Neural cell (in vitro differentiated cells): ENCODE results near the gene ERN2. TPM values are rescaled to one million over a fixed set of nuclear protein-coding genes. Genes with fewer than 3 reads are reported as not detected.

Source experiments
- H2AFZ ChIP-seq: fragments of 200-600, 300-800 bp; sonication (generic), shearing (Covaris generic); 2 replicates; pipeline ENCODE4 v1.6.0; 2014; ENCODE audit warnings: low read depth, mild to moderate bottlenecking, antibody characterized with exemption, low read length, moderate library complexity
- H3F3A ChIP-seq: fragments of 200-600 bp; shearing (Covaris generic); 2 replicates; pipeline ENCODE4 v1.6.1; 2016; ENCODE audit warnings: mild to moderate bottlenecking, moderate library complexity, mixed read lengths, antibody characterized with exemption, low read length; ENCODE audit not compliant: insufficient read depth, poor library complexity, severe bottlenecking
- H3K27ac ChIP-seq: fragments of 200-600, 300-800 bp; sonication (generic), shearing (Covaris generic); 2 replicates; pipeline ENCODE4 v1.5.1; 2014; ENCODE audit warnings: mild to moderate bottlenecking, low read length, moderate library complexity
- H3K27me3 ChIP-seq: fragments of 300-800, 200-600 bp; sonication (generic), shearing (Covaris generic); 2 replicates; pipeline ENCODE4 v1.6.0; 2014; ENCODE audit warnings: mild to moderate bottlenecking, low read depth, low read length, moderate library complexity; ENCODE audit not compliant: insufficient read depth
- H3K36me3 ChIP-seq: fragments of 300-800, 200-600 bp; sonication (generic), shearing (Covaris generic); 2 replicates; pipeline ENCODE4 v1.5.1; 2014; ENCODE audit warnings: mild to moderate bottlenecking, antibody characterized with exemption, low read length, moderate library complexity; ENCODE audit not compliant: insufficient read depth
- H3K4me2 ChIP-seq: fragments of 300-800, 200-600 bp; sonication (generic), shearing (Covaris generic); 2 replicates; pipeline ENCODE4 v1.6.0; 2014; ENCODE audit warnings: mild to moderate bottlenecking, low read length
- H3K4me3 ChIP-seq: fragments of 300-800, 200-600 bp; sonication (generic), shearing (Covaris generic); 2 replicates; pipeline ENCODE4 v1.5.1; 2014; ENCODE audit warnings: mild to moderate bottlenecking, low read length, moderate library complexity
- H3K79me2 ChIP-seq: fragments of 200-600 bp; shearing (Covaris generic); replicated peaks from 2 replicates; pipeline ENCODE4 v1.6.0; 2014; ENCODE audit warnings: mild to moderate bottlenecking, low read length, moderate library complexity; ENCODE audit not compliant: insufficient read depth
- H3K9ac ChIP-seq: fragments of 300-800, 200-600 bp; sonication (generic), shearing (Covaris generic); 2 replicates; pipeline ENCODE4 v1.6.1; 2016; ENCODE audit warnings: mild to moderate bottlenecking, low read length, mixed read lengths
- H3K9me2 ChIP-seq: fragments of 200-600 bp; shearing (Covaris generic); 2 replicates; pipeline ENCODE4 v1.6.1; 2016; ENCODE audit warnings: mild to moderate bottlenecking, low read length, mixed read lengths; ENCODE audit not compliant: insufficient read depth
- H3K9me3 ChIP-seq: fragments of 200-600, 300-800 bp; sonication (generic), shearing (Covaris generic); 2 replicates; pipeline ENCODE4 v1.6.1; 2016; ENCODE audit warnings: mild to moderate bottlenecking, mixed run types, low read length, moderate library complexity, mixed read lengths
- H4K20me1 ChIP-seq: fragments of 200-600 bp; shearing (Covaris generic); 2 replicates; pipeline ENCODE4 v1.6.1; 2016; ENCODE audit warnings: mild to moderate bottlenecking, mixed run types; ENCODE audit not compliant: insufficient read depth
- EZH2 ChIP-seq: fragments of 200-600, 300-800 bp; shearing (Covaris generic), sonication (generic); IDR thresholded peaks from 2 replicates; pipeline ENCODE4 v1.6.1; 2014; ENCODE audit warnings: antibody characterized with exemption, low read length, borderline replicate concordance, mild to moderate bottlenecking; ENCODE audit not compliant: insufficient read depth, poor library complexity, severe bottlenecking
- MXI1 ChIP-seq: fragments of 450-650 bp; conservative IDR thresholded peaks from 2 replicates; pipeline ENCODE4 v1.6.1; 2014; ENCODE audit warnings: antibody characterized with exemption, mild to moderate bottlenecking; ENCODE audit not compliant: poor library complexity, severe bottlenecking
- POLR2AphosphoS5 ChIP-seq: IDR thresholded peaks from 2 replicates; pipeline ENCODE4 v1.6.1; 2012
- RAD21 ChIP-seq: fragments of 450-650 bp; conservative IDR thresholded peaks from 2 replicates; pipeline ENCODE4 v1.6.1; 2014; ENCODE audit warnings: antibody characterized with exemption, mild to moderate bottlenecking, moderate library complexity
- SMC3 ChIP-seq: fragments of 450-650 bp; conservative IDR thresholded peaks from 2 replicates; pipeline ENCODE4 v1.6.1; 2014; ENCODE audit warnings: antibody characterized with exemption, mild to moderate bottlenecking, moderate library complexity; ENCODE audit not compliant: poor library complexity
- TAF1 ChIP-seq: IDR thresholded peaks from 2 replicates; pipeline ENCODE4 v1.6.1; 2012; ENCODE audit warnings: low read depth
- polyA plus RNA-seq: library from polyadenylated mRNA; depleted of rRNA; stranded (reverse); fragments of >200 nt; gene quantifications from 2 replicates; pipeline ENCODE4 v1.2.3, GENCODE V29; 2014
- TF ChIP-seq, protein P1 (sequence below): fragments of 450-650 bp; IDR thresholded peaks from 2 replicates; pipeline ENCODE4 v1.5.1; 2014; ENCODE audit warnings: antibody characterized with exemption, mild to moderate bottlenecking, moderate library complexity; ENCODE audit not compliant: poor library complexity, severe bottlenecking
- TF ChIP-seq, protein P2 (sequence below): IDR thresholded peaks from 2 replicates; pipeline ENCODE4 v1.6.1; 2012; ENCODE audit warnings: borderline replicate concordance

Gene ERN2
- polyA plus RNA-seq, 1 donor from 2014 or later = not detected

DNA sequence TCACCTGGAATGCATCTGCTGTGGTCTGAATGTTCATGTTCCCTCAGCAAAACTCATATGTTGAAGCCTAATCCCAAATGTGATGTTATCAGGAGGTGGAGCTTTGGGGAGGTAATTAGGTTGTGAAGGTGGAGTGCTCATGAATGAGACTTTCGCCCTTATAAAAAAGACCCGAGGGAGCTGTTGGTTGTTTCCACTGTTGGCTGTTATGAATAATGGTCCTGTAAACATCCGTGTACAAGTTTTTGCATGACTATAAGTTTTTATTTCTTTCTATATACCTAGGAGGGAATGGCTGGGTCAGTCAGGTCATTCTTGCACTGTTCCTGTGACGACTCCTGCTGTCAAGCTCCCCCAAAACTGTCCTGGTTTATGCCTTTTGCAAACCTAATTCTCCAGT, 32.2 kb upstream of the ERN2 start:
- Histone ChIP-seq H3K79me2 (no peaks in the 10 kb centered on the region), H3K4me2 (no peak overlapping the region), H3K27ac (no peak overlapping the region), H3K9ac (no peak overlapping the region), H3K27me3 (no peaks in the 10 kb centered on the region), H3K4me3 (no peak overlapping the region), H3F3A (no peaks in the 10 kb centered on the region), H3K9me3 (no peaks in the 10 kb centered on the region), H2AFZ (no peak overlapping the region), H4K20me1 (no peaks in the 10 kb centered on the region), H3K9me2 (no peaks in the 10 kb centered on the region), H3K36me3 (no peaks in the 10 kb centered on the region)
- TF ChIP-seq TAF1 (no peak), EZH2 (no peak), SMC3 (no peak), POLR2AphosphoS5 (no peak), MXI1 (no peak), RAD21 (no peak)
- TF ChIP-seq, protein P1, sequence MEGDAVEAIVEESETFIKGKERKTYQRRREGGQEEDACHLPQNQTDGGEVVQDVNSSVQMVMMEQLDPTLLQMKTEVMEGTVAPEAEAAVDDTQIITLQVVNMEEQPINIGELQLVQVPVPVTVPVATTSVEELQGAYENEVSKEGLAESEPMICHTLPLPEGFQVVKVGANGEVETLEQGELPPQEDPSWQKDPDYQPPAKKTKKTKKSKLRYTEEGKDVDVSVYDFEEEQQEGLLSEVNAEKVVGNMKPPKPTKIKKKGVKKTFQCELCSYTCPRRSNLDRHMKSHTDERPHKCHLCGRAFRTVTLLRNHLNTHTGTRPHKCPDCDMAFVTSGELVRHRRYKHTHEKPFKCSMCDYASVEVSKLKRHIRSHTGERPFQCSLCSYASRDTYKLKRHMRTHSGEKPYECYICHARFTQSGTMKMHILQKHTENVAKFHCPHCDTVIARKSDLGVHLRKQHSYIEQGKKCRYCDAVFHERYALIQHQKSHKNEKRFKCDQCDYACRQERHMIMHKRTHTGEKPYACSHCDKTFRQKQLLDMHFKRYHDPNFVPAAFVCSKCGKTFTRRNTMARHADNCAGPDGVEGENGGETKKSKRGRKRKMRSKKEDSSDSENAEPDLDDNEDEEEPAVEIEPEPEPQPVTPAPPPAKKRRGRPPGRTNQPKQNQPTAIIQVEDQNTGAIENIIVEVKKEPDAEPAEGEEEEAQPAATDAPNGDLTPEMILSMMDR = no peak
- TF ChIP-seq, protein P2, sequence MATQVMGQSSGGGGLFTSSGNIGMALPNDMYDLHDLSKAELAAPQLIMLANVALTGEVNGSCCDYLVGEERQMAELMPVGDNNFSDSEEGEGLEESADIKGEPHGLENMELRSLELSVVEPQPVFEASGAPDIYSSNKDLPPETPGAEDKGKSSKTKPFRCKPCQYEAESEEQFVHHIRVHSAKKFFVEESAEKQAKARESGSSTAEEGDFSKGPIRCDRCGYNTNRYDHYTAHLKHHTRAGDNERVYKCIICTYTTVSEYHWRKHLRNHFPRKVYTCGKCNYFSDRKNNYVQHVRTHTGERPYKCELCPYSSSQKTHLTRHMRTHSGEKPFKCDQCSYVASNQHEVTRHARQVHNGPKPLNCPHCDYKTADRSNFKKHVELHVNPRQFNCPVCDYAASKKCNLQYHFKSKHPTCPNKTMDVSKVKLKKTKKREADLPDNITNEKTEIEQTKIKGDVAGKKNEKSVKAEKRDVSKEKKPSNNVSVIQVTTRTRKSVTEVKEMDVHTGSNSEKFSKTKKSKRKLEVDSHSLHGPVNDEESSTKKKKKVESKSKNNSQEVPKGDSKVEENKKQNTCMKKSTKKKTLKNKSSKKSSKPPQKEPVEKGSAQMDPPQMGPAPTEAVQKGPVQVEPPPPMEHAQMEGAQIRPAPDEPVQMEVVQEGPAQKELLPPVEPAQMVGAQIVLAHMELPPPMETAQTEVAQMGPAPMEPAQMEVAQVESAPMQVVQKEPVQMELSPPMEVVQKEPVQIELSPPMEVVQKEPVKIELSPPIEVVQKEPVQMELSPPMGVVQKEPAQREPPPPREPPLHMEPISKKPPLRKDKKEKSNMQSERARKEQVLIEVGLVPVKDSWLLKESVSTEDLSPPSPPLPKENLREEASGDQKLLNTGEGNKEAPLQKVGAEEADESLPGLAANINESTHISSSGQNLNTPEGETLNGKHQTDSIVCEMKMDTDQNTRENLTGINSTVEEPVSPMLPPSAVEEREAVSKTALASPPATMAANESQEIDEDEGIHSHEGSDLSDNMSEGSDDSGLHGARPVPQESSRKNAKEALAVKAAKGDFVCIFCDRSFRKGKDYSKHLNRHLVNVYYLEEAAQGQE = no peak

DNA sequence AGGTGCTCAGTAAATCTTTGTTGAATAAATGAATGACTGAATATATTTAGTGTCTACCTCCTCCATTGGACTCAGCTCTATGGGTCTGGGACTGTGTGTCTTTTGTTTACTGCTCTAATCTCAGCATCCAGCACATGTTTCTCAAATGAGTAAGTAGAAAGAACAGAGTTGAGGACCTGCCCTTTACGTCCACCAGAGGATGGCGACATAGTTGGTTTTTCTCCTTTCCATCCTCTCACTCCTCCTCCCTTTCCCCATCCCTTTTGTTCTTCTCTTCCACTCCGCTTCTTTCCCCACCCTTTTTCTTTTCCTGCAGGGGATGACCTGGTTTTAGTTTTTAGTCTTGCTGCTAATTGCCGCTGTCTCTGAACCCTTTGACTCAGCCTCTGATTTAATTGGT, 29.7 kb upstream of the ERN2 start:
- Histone ChIP-seq H3K9ac (no peak overlapping the region), H3K27me3 (no peaks in the 10 kb centered on the region), H3F3A (no peaks in the 10 kb centered on the region), H4K20me1 (no peaks in the 10 kb centered on the region), H3K27ac (no peak overlapping the region), H3K9me2 (no peaks in the 10 kb centered on the region), H2AFZ (no peak overlapping the region), H3K4me3 (no peak overlapping the region), H3K9me3 (no peaks in the 10 kb centered on the region), H3K79me2 (no peaks in the 10 kb centered on the region), H3K36me3 (no peaks in the 10 kb centered on the region), H3K4me2 (no peak overlapping the region)
- TF ChIP-seq, protein P2 = no peak
- TF ChIP-seq EZH2 (no peak), SMC3 (no peak)
